K562 (cell line): ENCODE data around the gene PRND. TPM values are rescaled to one million over a fixed set of nuclear protein-coding genes. Genes with fewer than 3 reads are reported as not detected.

Source experiments
- ATAC-seq: fragments of 200-7000 bp; cut with Tn5 transposase; 3 replicates; pipeline ENCODE4 v1.9.1; 2020; ENCODE audit warnings: moderate library complexity
- BruUV-seq: library from RNA; stranded (reverse); fragments of 400-500 nt; replicated peaks from 2 replicates; lab custom pipeline; 2021; lab: Mats Ljungman, UMichigan
- CTCF ChIA-PET: fragments of 300-600 bp; formaldehyde crosslinking; extraction: SDS; loops from one replicate; lab custom pipeline; 2021; ENCODE audit warnings: low intra/inter-chr PET ratio; lab: Yijun Ruan, JAX
- POLR2A ChIA-PET: fragments of 300-600, 350-650 bp; sonication (Branson Sonifier 250); formaldehyde crosslinking; extraction: SDS; loops from one replicate; lab custom pipeline; 2021; ENCODE audit warnings: antibody characterized with exemption, inconsistent platforms; lab: Yijun Ruan, JAX
- DNase-seq, 4 experiments: peaks; one replicate each; pipeline versions ENCODE4 v3.0.0 to v3.0.0-alpha.2; 2011 to 2018; ENCODE audit warnings: low spot score in 3 of 4, mixed read lengths in 3 of 4; ENCODE audit errors: extremely low read depth in 1 of 4
- FAIRE-seq: peaks from 2 replicates; lab custom pipeline; 2011; peaks lifted over from hg19 to GRCh38; lab: Jason Lieb, UNC
- H2AFZ ChIP-seq: 2 replicates; pipeline ENCODE4 v1.6.0; 2011; ENCODE audit warnings: low read depth, low read length, control low read depth, inconsistent platforms
- H3K27ac ChIP-seq: fragments of 200-600 bp; 3 replicates; pipeline ENCODE4 v1.8.0; 2011; ENCODE audit warnings: low read depth, mild to moderate bottlenecking, control low read depth, inconsistent platforms, low read length, moderate library complexity, mixed read lengths; ENCODE audit errors: extremely low read depth
- H3K27me3 ChIP-seq, 2 experiments: fragments of 300-600 bp in 1 of 2; 2 replicates in 1 of 2; 3 replicates in 1 of 2; pipeline versions ENCODE4 v1.6.0 to v1.8.0; 2011; ENCODE audit warnings: inconsistent platforms in 2 of 2, low read length in 2 of 2, mild to moderate bottlenecking in 1 of 2, mixed read lengths in 1 of 2, moderate library complexity in 1 of 2; ENCODE audit not compliant: control insufficient read depth in 2 of 2, insufficient read depth in 2 of 2
- H3K36me3 ChIP-seq: fragments of 300-600 bp; 3 replicates; pipeline ENCODE4 v1.8.0; 2011; ENCODE audit warnings: mild to moderate bottlenecking, low read length, inconsistent platforms; ENCODE audit not compliant: control insufficient read depth, insufficient read depth
- H3K4me1 ChIP-seq, 2 experiments: fragments of 200-600 bp in 1 of 2; replicated peaks in 1 of 2; 2 replicates in 1 of 2; 3 replicates in 1 of 2; pipeline versions ENCODE4 v1.5.1 to v1.8.0; 2011; ENCODE audit warnings: inconsistent platforms in 2 of 2, low read length in 2 of 2, mild to moderate bottlenecking in 1 of 2, mixed read lengths in 1 of 2, moderate library complexity in 1 of 2; ENCODE audit not compliant: control insufficient read depth in 2 of 2, insufficient read depth in 2 of 2
- H3K4me2 ChIP-seq: 2 replicates; pipeline ENCODE4 v1.6.1; 2011; ENCODE audit warnings: low read length, control low read depth, inconsistent platforms, mixed read lengths; ENCODE audit not compliant: insufficient read depth
- H3K4me3 ChIP-seq: fragments of 200-600 bp; sonication (generic), shearing (Covaris generic); 2 replicates; pipeline ENCODE4 v1.5.1; 2016; ENCODE audit warnings: control low read depth, inconsistent platforms
- H3K79me2 ChIP-seq: fragments of 200-600 bp; 3 replicates; pipeline ENCODE4 v1.8.0; 2011; ENCODE audit warnings: low read length, inconsistent platforms; ENCODE audit not compliant: control insufficient read depth, insufficient read depth
- H3K9ac ChIP-seq, 2 experiments: 2 replicates each; pipeline versions ENCODE4 v1.6.0 to v1.6.1; 2011; ENCODE audit warnings: low read depth in 2 of 2, low read length in 2 of 2, control low read depth in 1 of 2, inconsistent platforms in 1 of 2, mild to moderate bottlenecking in 1 of 2, mixed read lengths in 1 of 2; ENCODE audit not compliant: insufficient read depth in 1 of 2
- H3K9me1 ChIP-seq: one replicate; pipeline ENCODE4 v1.6.0; 2011; ENCODE audit warnings: inconsistent platforms, mild to moderate bottlenecking, low read length, moderate library complexity; ENCODE audit not compliant: control insufficient read depth, insufficient read depth
- H3K9me3 ChIP-seq: replicated peaks from 2 replicates; pipeline ENCODE4 v1.5.1; 2011; ENCODE audit warnings: low read depth, low read length, inconsistent platforms; ENCODE audit not compliant: control insufficient read depth, insufficient read depth
- H4K20me1 ChIP-seq: replicated peaks from 2 replicates; pipeline ENCODE4 v1.6.1; 2011; ENCODE audit warnings: low read length, inconsistent platforms, mixed read lengths; ENCODE audit not compliant: control insufficient read depth, insufficient read depth
- BRCA1 ChIP-seq, 2 experiments: fragments of 450-650 bp in 1 of 2; sonication (generic) in 1 of 2; formaldehyde crosslinking in 1 of 2; IDR thresholded peaks; 2 replicates each; pipeline versions ENCODE4 v1.5.0 to v1.6.1; 2017 to 2020; ENCODE audit warnings: mild to moderate bottlenecking in 1 of 2, missing genetic modification reagents in 1 of 2
- CTBP1 ChIP-seq: fragments of 450-650 bp; IDR thresholded peaks from 2 replicates; pipeline ENCODE4 v1.6.1; 2016; ENCODE audit warnings: borderline replicate concordance
- HMG20B ChIP-seq: fragments of 250-450 bp; sonication (Bioruptor Pico); IDR thresholded peaks from 2 replicates; pipeline ENCODE4 v1.5.0; 2021; ENCODE audit warnings: mild to moderate bottlenecking
- JUND ChIP-seq, 2 experiments: IDR thresholded peaks; 2 replicates in 1 of 2; 3 replicates in 1 of 2; pipeline ENCODE4 v1.6.1; 2011; ENCODE audit warnings: borderline replicate concordance in 2 of 2, low read depth in 2 of 2, low read length in 2 of 2, improper control_type of control experiment in 1 of 2, missing biosample characterization in 1 of 2, missing genetic modification characterization in 1 of 2, missing genetic modification reagents in 1 of 2
- SIRT6 ChIP-seq: IDR thresholded peaks from one replicate; pipeline ENCODE4 v1.6.1; 2012; ENCODE audit warnings: low read depth, mild to moderate bottlenecking, control low read depth, inconsistent platforms, low read length, moderate library complexity
- TRIM28 ChIP-seq: fragments of 450-650 bp; IDR thresholded peaks from 2 replicates; pipeline ENCODE4 v1.6.1; 2017
- ZNF695 ChIP-seq: fragments of 450-650 bp; formaldehyde crosslinking; IDR thresholded peaks from 2 replicates; pipeline ENCODE4 v1.4.0; 2020; ENCODE audit warnings: mild to moderate bottlenecking, moderate library complexity
- WGBS: fragments of 100-300 bp; shearing (Covaris generic); methylation state at CpG from one replicate; pipeline ENCODE4 v1.1.6; 2016; ENCODE audit warnings: low coverage, mixed read lengths; ENCODE audit not compliant: insufficient coverage; ENCODE audit errors: missing lambda C conversion rate; 5-methylcytosine and 5-hydroxymethylcytosine counted together
- in situ Hi-C: fragments of 300-500 bp; cut with MboI; formaldehyde crosslinking; loops from 4 replicates; pipeline ENCODE4 v1.15.0; 2018; ENCODE audit warnings: inconsistent platforms, mixed read lengths
- intact Hi-C: fragments of 100-400 bp; cut with micrococcal nuclease; formaldehyde crosslinking; loops from 2 replicates; pipeline ENCODE4 v1.14.2; 2022
- polyA plus RNA-seq, 8 experiments: library from polyadenylated mRNA; depleted of rRNA in 4 of 8; stranded (reverse) in 5 of 8; unstranded in 3 of 8; fragments of >200 nt; fragmentation: Nextera tagmentation in 2 of 8; fragmentation: Illumina TruSeq in 1 of 8; extraction: Ambion mirVana in 2 of 8; extraction: Trizol in 1 of 8; gene quantifications; 2 replicates each; pipeline versions ENCODE4 v1.2.1 to v1.2.3, GENCODE V29; 2011 to 2014; ENCODE audit warnings: inconsistent platforms in 1 of 8, missing spikeins in 1 of 8
- total RNA-seq, 7 experiments: library from RNA; depleted of rRNA in 6 of 7; stranded (reverse); fragments of >200 nt in 6 of 7; fragmentation: Illumina TruSeq in 2 of 7; extraction: Trizol in 2 of 7; gene quantifications; 2 replicates each; pipeline versions ENCODE4 v1.2.1 to v1.2.3, GENCODE V29; 2011 to 2021; ENCODE audit warnings: low replicate concordance in 1 of 7
- TF ChIP-seq, protein P1 (sequence below): fragments of 250-450 bp; sonication (Bioruptor Pico); IDR thresholded peaks from 2 replicates; pipeline ENCODE4 v1.4.0; 2020; ENCODE audit warnings: borderline replicate concordance
- TF ChIP-seq, protein P2 (sequence below): IDR thresholded peaks from 2 replicates; pipeline ENCODE4 v1.6.1; 2012; ENCODE audit warnings: low read depth, low read length, improper control_type of control experiment, borderline replicate concordance
- TF ChIP-seq, protein P3 (sequence below): fragments of 450-650 bp; IDR thresholded peaks from 2 replicates; pipeline ENCODE4 v1.6.1; 2014; ENCODE audit warnings: low read depth, mild to moderate bottlenecking, moderate library complexity, borderline replicate concordance
- TF ChIP-seq, protein P4 (sequence below): fragments of 250-450 bp; sonication (Bioruptor Pico); IDR thresholded peaks from 2 replicates; pipeline ENCODE4 v1.8.0; 2022; ENCODE audit warnings: inconsistent platforms, mild to moderate bottlenecking, moderate library complexity, borderline replicate concordance
- TF ChIP-seq, protein P5 (sequence below), 2 experiments: fragments of 450-650 bp; IDR thresholded peaks; 2 replicates each; pipeline ENCODE4 v1.6.1; 2016

The PRND gene
- total and polyA plus RNA-seq, 9 of the 15 experiments (the other 6 are each of a cell fraction or from before 2014, with no cell fraction given) = not detected

DNA sequence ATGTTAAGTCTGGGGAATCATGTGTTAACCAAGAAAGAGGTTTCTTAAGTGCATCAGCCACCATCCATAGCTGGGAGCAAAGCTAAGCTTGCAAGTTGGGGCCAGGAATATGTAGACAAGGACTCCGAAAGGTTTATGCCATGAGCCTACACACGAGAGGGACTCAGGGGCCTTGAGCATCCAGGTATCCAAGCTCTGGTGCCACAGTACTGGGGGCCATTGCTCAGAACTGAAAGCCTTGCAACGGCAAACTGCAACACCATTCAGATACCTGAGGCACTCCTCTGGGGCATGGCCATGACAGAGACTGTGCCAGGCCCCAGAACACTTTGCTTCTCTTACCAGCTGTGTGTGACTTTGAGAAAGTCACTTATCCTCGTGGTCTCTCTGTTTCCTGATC lies 27.6 kb downstream of the PRND start:
- Histone ChIP-seq H4K20me1 (no peaks in the 10 kb centered on the region), H3K9ac (no peak overlapping the region), H2AFZ (no peak overlapping the region), H3K9me3 (no peaks in the 10 kb centered on the region), H3K36me3 (no peaks in the 10 kb centered on the region), H3K4me3 (no peak overlapping the region), H3K4me2 (no peak overlapping the region), H3K4me1 (no peaks in the 10 kb centered on the region), H3K9me1 (no peaks in the 10 kb centered on the region), H3K79me2 (no peaks in the 10 kb centered on the region), H3K27me3 (peaks cover 0 to 5% of the 10 kb centered on the region in 2 experiments; a peak in 1 of 5 replicates), H3K27ac (no peak overlapping the region)
- ChIA-PET POLR2A (interaction anchor here (1.4 kb wide), 1 partner anchor 9 kb away, joined by 5 read pairs; no protein-coding TSS in a partner anchor), CTCF (no interaction called here)
- no peak for ATAC-seq
- intact Hi-C loops (no loop called here), in situ Hi-C loops (no loop called here)
- no peak for FAIRE-seq
- no TSS peak for BruUV-seq
- no peak for TF ChIP-seq ZNF695 (CRISPR knock-in tag)
- TF ChIP-seq BRCA1 (IDR thresholded peaks at IDR 0.05) = no peak
- TF ChIP-seq BRCA1 (CRISPR knock-in tag; IDR thresholded peaks at IDR 0.05) = no peak
- TF ChIP-seq, protein P1, sequence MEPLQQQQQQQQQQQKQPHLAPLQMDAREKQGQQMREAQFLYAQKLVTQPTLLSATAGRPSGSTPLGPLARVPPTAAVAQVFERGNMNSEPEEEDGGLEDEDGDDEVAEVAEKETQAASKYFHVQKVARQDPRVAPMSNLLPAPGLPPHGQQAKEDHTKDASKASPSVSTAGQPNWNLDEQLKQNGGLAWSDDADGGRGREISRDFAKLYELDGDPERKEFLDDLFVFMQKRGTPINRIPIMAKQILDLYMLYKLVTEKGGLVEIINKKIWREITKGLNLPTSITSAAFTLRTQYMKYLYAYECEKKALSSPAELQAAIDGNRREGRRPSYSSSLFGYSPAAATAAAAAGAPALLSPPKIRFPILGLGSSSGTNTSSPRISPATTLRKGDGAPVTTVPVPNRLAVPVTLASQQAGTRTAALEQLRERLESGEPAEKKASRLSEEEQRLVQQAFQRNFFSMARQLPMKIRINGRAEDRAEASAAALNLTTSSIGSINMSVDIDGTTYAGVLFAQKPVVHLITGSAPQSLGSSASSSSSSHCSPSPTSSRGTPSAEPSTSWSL = no peak
- TF ChIP-seq, protein P2, sequence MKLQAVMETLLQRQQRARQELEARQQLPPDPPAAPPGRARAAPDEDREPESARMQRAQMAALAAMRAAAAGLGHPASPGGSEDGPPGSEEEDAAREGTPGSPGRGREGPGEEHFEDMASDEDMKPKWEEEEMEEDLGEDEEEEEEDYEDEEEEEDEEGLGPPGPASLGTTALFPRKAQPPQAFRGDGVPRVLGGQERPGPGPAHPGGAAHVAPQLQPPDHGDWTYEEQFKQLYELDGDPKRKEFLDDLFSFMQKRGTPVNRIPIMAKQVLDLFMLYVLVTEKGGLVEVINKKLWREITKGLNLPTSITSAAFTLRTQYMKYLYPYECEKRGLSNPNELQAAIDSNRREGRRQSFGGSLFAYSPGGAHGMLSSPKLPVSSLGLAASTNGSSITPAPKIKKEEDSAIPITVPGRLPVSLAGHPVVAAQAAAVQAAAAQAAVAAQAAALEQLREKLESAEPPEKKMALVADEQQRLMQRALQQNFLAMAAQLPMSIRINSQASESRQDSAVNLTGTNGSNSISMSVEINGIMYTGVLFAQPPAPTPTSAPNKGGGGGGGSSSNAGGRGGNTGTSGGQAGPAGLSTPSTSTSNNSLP = no peak
- TF ChIP-seq, protein P3, sequence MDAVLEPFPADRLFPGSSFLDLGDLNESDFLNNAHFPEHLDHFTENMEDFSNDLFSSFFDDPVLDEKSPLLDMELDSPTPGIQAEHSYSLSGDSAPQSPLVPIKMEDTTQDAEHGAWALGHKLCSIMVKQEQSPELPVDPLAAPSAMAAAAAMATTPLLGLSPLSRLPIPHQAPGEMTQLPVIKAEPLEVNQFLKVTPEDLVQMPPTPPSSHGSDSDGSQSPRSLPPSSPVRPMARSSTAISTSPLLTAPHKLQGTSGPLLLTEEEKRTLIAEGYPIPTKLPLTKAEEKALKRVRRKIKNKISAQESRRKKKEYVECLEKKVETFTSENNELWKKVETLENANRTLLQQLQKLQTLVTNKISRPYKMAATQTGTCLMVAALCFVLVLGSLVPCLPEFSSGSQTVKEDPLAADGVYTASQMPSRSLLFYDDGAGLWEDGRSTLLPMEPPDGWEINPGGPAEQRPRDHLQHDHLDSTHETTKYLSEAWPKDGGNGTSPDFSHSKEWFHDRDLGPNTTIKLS = no peak
- no peak for TF ChIP-seq JUND (IDR thresholded peaks at IDR 0.05; ENCODE audit: borderline replicate concordance, low read depth, low read length)
- no peak for TF ChIP-seq JUND (tag; IDR thresholded peaks at IDR 0.05; ENCODE audit: borderline replicate concordance, low read depth, low read length)
- TF ChIP-seq CTBP1 = no peak
- TF ChIP-seq, protein P4, sequence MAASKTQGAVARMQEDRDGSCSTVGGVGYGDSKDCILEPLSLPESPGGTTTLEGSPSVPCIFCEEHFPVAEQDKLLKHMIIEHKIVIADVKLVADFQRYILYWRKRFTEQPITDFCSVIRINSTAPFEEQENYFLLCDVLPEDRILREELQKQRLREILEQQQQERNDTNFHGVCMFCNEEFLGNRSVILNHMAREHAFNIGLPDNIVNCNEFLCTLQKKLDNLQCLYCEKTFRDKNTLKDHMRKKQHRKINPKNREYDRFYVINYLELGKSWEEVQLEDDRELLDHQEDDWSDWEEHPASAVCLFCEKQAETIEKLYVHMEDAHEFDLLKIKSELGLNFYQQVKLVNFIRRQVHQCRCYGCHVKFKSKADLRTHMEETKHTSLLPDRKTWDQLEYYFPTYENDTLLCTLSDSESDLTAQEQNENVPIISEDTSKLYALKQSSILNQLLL (CRISPR knock-in tag) = no peak
- TF ChIP-seq TRIM28 = no peak
- TF ChIP-seq HMG20B (CRISPR knock-in tag) = no peak
- TF ChIP-seq, protein P5, sequence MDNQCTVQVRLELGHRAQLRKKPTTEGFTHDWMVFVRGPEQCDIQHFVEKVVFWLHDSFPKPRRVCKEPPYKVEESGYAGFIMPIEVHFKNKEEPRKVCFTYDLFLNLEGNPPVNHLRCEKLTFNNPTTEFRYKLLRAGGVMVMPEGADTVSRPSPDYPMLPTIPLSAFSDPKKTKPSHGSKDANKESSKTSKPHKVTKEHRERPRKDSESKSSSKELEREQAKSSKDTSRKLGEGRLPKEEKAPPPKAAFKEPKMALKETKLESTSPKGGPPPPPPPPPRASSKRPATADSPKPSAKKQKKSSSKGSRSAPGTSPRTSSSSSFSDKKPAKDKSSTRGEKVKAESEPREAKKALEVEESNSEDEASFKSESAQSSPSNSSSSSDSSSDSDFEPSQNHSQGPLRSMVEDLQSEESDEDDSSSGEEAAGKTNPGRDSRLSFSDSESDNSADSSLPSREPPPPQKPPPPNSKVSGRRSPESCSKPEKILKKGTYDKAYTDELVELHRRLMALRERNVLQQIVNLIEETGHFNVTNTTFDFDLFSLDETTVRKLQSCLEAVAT (IDR thresholded peaks at IDR 0.05) = no peak
- no peak for TF ChIP-seq SIRT6
- 0% methylated on average over 4 of the region's 4 CpGs for WGBS
- DNase-seq = no peak
